HEK293 (cell line): ENCODE data around the gene CEBPA.

Experiments used
- KLF10 ChIP-seq: fragments of 450-650 bp; IDR thresholded peaks from 2 replicates; pipeline ENCODE4 v1.5.1; 2018; ENCODE audit warnings: missing biosample characterization, mild to moderate bottlenecking, missing genetic modification characterization
- KLF9 ChIP-seq: fragments of 450-650 bp; formaldehyde crosslinking; IDR thresholded peaks from 2 replicates; pipeline ENCODE4 v1.5.1; 2016; ENCODE audit warnings: missing biosample characterization, missing genetic modification characterization, low read depth
- TSHZ1 ChIP-seq: fragments of 450-650 bp; formaldehyde crosslinking; IDR thresholded peaks from 2 replicates; pipeline ENCODE4 v1.5.1; 2016; ENCODE audit warnings: missing biosample characterization, missing genetic modification characterization, borderline replicate concordance
- ZFP41 ChIP-seq: fragments of 450-650 bp; formaldehyde crosslinking; IDR thresholded peaks from 2 replicates; pipeline ENCODE4 v1.5.1; 2016; ENCODE audit warnings: missing biosample characterization, missing genetic modification characterization, borderline replicate concordance
- ZNF138 ChIP-seq: fragments of 450-650 bp; formaldehyde crosslinking; IDR thresholded peaks from 2 replicates; pipeline ENCODE4 v1.5.1; 2016; ENCODE audit warnings: missing biosample characterization, missing genetic modification characterization, borderline replicate concordance
- ZNF335 ChIP-seq: fragments of 450-650 bp; formaldehyde crosslinking; conservative IDR thresholded peaks from 2 replicates; pipeline ENCODE4 v1.5.1; 2016; ENCODE audit warnings: missing biosample characterization, missing genetic modification characterization
- ZNF513 ChIP-seq: fragments of 450-650 bp; IDR thresholded peaks from 2 replicates; pipeline ENCODE4 v1.5.1; 2018; ENCODE audit warnings: missing biosample characterization, missing genetic modification characterization
- ZNF626 ChIP-seq: fragments of 450-650 bp; sonication (Bioruptor Pico); formaldehyde crosslinking; IDR thresholded peaks from 2 replicates; pipeline ENCODE4 v1.5.1; 2018; ENCODE audit warnings: missing biosample characterization, missing genetic modification characterization, inconsistent platforms
- ZNF660 ChIP-seq: fragments of 450-650 bp; IDR thresholded peaks from 2 replicates; pipeline ENCODE4 v1.5.1; 2018; ENCODE audit warnings: missing biosample characterization, mild to moderate bottlenecking, missing genetic modification characterization
- ZNF670 ChIP-seq: fragments of 450-650 bp; formaldehyde crosslinking; IDR thresholded peaks from 2 replicates; pipeline ENCODE4 v1.5.1; 2016; ENCODE audit warnings: missing biosample characterization, missing genetic modification characterization, low read depth
- TF ChIP-seq, protein P1 (sequence below): fragments of 450-650 bp; formaldehyde crosslinking; IDR thresholded peaks from 2 replicates; pipeline ENCODE4 v1.5.1; 2016; ENCODE audit warnings: missing biosample characterization, missing genetic modification characterization, low read depth
- TF ChIP-seq, protein P2 (sequence below): fragments of 450-650 bp; formaldehyde crosslinking; IDR thresholded peaks from 2 replicates; pipeline ENCODE4 v1.5.1; 2016; ENCODE audit warnings: missing biosample characterization, missing genetic modification characterization
- TF ChIP-seq, protein P3 (sequence below): fragments of 450-650 bp; formaldehyde crosslinking; IDR thresholded peaks from 2 replicates; pipeline ENCODE4 v1.5.1; 2016; ENCODE audit warnings: missing biosample characterization, missing genetic modification characterization

GRCh38 chr19:33343859-33344572 is 41.7 kb upstream of the CEBPA start:
- TF ChIP-seq, protein P1, sequence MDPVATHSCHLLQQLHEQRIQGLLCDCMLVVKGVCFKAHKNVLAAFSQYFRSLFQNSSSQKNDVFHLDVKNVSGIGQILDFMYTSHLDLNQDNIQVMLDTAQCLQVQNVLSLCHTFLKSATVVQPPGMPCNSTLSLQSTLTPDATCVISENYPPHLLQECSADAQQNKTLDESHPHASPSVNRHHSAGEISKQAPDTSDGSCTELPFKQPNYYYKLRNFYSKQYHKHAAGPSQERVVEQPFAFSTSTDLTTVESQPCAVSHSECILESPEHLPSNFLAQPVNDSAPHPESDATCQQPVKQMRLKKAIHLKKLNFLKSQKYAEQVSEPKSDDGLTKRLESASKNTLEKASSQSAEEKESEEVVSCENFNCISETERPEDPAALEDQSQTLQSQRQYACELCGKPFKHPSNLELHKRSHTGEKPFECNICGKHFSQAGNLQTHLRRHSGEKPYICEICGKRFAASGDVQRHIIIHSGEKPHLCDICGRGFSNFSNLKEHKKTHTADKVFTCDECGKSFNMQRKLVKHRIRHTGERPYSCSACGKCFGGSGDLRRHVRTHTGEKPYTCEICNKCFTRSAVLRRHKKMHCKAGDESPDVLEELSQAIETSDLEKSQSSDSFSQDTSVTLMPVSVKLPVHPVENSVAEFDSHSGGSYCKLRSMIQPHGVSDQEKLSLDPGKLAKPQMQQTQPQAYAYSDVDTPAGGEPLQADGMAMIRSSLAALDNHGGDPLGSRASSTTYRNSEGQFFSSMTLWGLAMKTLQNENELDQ (tag by site-specific recombination): no peak
- TF ChIP-seq ZNF670 (tag by site-specific recombination): no peak
- no peak for TF ChIP-seq TSHZ1 (tag by site-specific recombination)
- no peak for TF ChIP-seq ZNF335 (tag by site-specific recombination)
- TF ChIP-seq, protein P2, sequence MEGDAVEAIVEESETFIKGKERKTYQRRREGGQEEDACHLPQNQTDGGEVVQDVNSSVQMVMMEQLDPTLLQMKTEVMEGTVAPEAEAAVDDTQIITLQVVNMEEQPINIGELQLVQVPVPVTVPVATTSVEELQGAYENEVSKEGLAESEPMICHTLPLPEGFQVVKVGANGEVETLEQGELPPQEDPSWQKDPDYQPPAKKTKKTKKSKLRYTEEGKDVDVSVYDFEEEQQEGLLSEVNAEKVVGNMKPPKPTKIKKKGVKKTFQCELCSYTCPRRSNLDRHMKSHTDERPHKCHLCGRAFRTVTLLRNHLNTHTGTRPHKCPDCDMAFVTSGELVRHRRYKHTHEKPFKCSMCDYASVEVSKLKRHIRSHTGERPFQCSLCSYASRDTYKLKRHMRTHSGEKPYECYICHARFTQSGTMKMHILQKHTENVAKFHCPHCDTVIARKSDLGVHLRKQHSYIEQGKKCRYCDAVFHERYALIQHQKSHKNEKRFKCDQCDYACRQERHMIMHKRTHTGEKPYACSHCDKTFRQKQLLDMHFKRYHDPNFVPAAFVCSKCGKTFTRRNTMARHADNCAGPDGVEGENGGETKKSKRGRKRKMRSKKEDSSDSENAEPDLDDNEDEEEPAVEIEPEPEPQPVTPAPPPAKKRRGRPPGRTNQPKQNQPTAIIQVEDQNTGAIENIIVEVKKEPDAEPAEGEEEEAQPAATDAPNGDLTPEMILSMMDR (tag by site-specific recombination): no peak
- TF ChIP-seq ZNF660: no peak
- TF ChIP-seq, protein P3, sequence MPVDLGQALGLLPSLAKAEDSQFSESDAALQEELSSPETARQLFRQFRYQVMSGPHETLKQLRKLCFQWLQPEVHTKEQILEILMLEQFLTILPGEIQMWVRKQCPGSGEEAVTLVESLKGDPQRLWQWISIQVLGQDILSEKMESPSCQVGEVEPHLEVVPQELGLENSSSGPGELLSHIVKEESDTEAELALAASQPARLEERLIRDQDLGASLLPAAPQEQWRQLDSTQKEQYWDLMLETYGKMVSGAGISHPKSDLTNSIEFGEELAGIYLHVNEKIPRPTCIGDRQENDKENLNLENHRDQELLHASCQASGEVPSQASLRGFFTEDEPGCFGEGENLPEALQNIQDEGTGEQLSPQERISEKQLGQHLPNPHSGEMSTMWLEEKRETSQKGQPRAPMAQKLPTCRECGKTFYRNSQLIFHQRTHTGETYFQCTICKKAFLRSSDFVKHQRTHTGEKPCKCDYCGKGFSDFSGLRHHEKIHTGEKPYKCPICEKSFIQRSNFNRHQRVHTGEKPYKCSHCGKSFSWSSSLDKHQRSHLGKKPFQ (tag by site-specific recombination): no peak
- TF ChIP-seq ZNF626 (tag by site-specific recombination): no peak
- no peak for TF ChIP-seq ZNF513 (tag by site-specific recombination)
- no peak for TF ChIP-seq KLF10 (tag by site-specific recombination)
- TF ChIP-seq KLF9: no peak
- no peak for TF ChIP-seq ZFP41 (tag by site-specific recombination)
- no peak for TF ChIP-seq ZNF138 (tag by site-specific recombination)
